HG03097 (cell line): ENCODE data around the gene MAD1L1.

Experiments used
- ATAC-seq: cut with Tn5 transposase; IDR thresholded peaks from one replicate; pipeline ENCODE4 v1.9.1; 2021; ENCODE audit not compliant: unreplicated experiment, low FRiP score

The MAD1L1 gene

DNA sequence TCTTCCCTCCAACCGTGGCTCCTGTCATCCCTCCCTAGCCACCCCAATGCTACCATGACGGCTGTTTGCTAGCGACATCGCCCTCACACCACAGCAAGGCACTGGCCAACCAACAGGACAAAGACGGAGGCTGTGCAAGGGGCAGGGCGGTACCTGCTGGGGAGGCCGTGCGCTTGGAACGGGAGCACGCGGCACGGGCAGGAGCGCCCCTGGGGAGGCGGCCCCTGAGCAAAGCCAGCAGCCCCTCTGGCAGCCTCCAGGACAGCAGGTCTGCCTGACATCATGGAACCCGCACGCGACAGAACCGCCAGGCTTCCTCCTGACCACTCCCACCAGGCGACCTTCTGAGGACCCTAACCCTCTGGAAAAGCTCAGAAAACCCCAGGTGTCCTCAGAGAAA lies 12.7 kb downstream of the MAD1L1 start:
- no peak for ATAC-seq

DNA sequence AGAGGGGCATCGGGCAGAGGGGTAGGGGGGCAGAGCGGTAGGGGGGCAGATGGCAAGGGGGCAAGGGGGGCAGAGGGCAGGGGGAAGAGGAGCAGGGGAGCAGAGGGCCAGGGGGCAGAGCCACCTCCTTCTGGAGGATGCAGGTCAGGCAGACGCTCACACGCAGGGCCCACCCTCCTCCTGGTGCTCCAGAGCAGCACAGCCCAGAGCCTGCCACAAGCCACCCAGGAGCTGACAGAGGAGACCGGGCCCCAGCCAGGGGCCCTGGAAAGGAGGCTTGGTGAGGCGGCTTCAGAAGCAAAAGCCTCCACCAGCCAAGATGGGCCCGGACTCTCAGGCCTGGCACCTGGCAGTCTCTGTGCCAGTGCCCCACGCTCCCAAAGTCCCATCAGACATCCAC lies 13.1 kb downstream of the MAD1L1 start:
- no peak for ATAC-seq

- ATAC-seq: no peak
Observed at GRCh38 chr7:2219136-2219535, 13.6 kb downstream of the MAD1L1 start.

DNA sequence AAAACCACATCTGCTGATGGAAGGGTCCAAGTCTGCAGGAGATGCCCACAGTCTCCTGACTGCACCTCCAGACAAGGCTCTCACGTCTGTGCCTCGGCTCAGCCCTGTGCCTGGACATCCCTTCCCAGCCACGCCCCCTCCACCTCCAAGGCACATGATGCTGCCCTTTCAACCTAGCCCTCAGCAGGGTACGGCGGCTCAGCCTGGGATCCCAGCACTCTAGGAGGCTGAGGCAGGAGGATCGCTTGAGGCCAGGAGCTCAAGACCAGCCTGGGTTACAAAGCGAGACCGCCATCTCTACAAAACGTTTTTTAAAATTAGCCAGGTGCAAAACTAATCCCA lies 14.3 kb downstream of the MAD1L1 start:
- no peak for ATAC-seq

DNA sequence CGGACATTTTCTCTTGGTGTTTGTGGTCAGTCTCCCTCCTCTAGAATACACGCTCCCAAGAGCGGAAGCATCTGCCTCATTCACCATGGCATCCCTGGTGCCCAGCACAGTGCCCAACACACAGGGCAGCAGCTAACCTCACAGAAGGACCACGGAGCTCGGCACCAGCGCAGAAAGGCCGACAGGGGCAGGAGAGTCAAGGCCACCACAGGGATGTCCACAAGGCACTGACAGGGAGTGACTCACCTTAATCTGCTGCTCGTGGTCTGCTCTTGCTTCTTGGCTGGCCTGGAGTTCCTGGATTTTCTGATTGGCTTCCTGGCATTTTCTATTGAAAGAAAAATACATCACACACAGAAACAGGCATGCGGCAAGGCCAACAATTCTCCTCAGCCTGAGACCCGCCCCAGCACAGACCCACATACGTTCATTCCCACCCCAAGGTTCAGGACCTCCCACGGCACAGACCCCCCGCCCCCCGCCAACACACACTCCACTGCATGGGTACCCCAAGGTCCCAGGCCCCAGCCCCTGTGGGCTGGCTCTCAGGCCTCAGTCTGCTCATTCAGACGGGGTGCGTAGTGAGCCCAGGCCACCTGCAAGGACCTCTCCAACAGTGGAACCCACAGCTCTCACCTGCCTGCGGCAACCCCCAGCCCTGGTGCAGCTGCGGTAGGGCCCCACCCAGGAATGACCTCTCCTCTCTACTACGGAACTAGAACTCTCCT lies 14.9 kb downstream of the MAD1L1 start:
- no peak for ATAC-seq

DNA sequence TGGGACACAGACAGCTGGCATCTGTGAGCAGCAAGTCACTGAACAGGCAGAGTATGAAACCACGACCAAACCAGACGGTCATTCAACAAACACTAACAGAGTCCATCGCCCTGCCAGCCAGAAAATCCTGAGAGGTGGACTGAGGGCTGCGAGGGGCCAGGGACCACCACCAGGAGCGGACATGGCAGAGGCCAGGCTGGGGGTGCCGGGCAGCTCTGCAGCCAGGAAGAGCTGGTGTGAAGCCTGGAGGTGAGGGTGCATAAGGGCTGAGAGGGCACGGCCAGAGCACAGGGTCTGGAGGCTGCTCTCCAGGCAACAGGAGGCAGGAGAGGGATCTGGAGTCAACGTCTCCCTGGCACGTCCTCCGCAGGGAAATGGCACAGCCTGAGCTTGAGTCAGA lies 15.5 kb downstream of the MAD1L1 start:
- no peak for ATAC-seq

DNA sequence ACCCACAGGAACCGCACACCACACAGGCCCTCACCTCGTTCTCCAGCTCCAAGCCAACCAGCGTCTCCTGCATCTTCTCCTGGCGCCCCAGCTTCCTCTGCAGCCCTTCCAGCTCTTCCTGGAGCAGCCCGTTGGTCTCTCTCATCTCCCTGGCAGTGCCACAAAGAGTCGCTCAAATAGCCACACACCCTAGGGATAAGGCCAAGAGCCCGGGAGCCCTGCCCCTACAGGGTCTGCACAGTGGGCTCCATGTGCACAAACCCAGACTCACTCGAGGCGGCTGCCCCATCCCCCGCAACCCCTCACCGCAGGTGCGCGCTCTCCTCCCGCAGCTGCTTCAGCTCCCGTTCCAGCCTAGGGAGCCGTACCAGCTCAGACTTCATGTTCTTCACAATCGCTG lies 16.9 kb downstream of the MAD1L1 start:
- no peak for ATAC-seq

GRCh38 chr7:2214636-2215035 lies 18.1 kb downstream of the MAD1L1 start:
- no peak for ATAC-seq

GRCh38 chr7:2213551-2214215 lies 19.1 kb downstream of the MAD1L1 start:
- ATAC-seq: no peak

GRCh38 chr7:2212906-2213305 lies 19.8 kb downstream of the MAD1L1 start:
- ATAC-seq: no peak

DNA sequence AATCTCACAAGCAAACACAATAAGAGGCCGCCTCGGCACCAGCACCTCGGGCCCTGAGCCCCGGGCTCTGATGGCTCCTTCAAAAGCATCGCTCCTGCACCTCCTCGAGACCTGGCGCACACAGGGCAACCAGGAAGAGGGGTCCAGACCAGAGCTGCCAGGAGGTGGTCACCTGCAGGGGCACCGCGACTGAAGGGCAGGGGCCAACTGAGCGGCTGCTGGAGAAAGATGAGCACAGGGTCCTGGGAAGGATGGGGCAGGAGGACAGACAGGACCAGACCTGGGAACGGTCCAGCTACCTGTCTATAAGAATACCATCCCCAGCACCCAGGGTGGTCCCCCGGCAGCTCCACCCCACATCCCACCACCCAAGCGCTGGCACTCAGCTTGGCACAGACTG lies 20.8 kb downstream of the MAD1L1 start:
- no peak for ATAC-seq

DNA sequence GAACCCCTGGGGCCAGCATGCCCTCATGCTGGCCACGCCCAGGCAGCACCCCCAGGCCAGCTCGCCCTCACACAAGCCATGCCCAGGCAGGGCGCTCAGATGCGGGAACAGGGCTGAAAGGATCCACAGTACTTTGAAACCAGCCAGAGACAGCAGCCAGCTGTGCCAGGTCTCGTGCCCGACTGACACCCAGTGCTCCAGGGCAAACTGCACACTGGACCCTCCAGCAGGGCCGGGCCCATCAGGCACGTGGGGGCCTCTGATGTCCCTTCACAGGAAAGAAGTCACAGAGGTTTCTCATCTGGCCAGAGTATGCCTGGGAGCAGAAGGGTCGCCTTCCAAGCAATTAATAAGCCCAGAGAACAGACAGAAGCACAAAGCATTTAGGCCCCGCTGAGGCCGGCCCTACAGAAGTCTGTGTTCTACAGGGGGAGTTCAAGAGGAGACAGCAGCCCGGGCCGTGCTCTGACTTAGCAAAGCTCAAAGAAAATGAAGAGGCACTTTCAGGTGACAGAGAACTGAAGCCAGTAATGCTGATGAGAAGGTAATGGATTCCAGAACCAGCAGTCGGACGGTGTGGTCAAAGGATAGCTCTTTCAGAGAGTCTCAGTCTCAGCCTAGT lies 21.4 kb downstream of the MAD1L1 start:
- no peak for ATAC-seq

DNA sequence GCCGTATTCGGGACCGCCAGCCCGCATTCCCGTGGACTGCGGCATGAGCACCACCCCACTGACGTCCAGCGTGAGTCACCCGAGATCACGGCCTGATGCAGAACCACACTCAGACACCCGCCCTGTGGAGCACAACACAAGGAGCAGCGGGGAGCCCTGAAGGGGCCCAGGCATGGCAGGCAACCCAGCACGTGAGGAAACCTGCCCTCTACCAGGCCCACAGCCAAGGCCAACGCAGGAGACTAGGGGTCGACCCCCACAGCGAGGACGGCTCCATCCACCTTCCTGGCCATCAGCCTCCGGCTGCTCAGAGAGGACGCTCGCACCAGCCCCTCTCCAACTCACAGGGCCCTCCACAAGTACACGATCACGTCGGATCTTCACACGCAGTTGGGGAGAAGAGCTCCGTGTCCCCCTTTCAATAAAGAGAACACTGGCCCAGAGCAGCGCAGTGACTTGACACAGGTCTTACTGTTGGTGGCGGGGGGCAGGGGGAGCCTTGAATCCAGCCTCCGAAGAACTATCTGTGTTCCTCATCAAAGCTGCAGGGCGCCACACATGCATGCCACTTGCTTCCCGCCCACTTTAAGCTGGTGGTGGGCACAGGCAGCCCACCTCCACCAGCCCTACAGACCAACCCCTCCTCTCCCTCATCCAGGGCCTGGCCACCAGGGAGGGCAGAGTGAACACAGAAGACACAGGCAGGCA lies 22.0 kb downstream of the MAD1L1 start:
- no peak for ATAC-seq

DNA sequence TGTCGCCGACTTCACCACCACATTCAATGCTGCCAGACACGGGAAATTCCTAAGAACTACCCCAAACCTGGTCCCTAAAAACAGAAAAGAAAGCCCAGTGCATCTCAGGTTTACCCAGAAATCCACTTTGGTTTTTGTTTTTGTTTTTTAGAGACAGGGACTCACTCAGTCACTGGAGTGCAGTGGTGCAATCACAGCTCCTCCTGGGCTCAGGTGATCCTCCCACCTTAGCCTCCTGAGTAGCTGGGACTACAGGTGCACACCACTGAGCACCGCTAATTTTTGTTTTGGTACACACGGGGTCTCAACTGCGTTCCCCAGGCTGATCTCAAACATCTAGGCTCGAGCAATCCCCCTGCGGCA lies 22.8 kb downstream of the MAD1L1 start:
- no peak for ATAC-seq

DNA sequence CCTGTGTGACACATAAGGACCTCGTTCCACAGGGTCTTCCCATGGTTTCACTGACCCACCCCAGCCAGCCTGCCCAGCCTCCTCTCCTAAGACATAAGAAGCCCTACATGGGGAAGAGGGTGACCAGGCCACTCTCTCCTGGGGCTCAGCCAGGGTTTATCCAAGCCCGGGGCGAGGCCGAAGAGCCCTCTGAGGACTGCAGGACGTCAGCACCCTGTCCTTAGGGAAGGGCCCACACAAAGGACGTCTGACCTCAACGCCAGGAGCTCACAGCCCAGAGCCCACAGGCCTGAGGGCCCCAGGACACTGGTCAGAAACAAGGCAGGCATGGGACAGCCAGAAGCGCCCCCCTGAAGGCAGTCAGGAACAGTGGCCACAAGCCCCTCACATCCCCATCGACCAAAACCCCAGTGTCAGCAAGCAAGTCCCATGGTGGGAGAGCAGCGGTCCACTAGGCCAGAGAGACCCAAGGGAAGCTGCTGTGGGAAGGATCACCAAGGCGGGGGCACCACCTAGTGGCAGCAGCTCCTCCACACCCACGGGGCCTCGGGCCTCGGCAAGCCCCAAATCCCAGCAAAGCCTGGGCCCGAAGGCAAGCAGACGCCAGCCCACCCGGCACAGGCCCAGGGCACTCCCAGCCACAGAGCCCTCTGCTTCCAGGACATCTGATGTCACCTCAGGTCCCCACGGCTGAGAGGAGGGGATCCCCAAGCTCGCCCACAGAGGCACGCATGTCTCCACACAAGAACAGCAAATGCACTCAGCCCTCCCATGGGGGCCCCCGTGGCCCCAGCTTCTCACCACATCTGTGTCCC lies 23.4 kb downstream of the MAD1L1 start:
- ATAC-seq: no peak

- ATAC-seq: no peak
Observed at GRCh38 chr7:2208712-2209111, 24.0 kb downstream of the MAD1L1 start.

DNA sequence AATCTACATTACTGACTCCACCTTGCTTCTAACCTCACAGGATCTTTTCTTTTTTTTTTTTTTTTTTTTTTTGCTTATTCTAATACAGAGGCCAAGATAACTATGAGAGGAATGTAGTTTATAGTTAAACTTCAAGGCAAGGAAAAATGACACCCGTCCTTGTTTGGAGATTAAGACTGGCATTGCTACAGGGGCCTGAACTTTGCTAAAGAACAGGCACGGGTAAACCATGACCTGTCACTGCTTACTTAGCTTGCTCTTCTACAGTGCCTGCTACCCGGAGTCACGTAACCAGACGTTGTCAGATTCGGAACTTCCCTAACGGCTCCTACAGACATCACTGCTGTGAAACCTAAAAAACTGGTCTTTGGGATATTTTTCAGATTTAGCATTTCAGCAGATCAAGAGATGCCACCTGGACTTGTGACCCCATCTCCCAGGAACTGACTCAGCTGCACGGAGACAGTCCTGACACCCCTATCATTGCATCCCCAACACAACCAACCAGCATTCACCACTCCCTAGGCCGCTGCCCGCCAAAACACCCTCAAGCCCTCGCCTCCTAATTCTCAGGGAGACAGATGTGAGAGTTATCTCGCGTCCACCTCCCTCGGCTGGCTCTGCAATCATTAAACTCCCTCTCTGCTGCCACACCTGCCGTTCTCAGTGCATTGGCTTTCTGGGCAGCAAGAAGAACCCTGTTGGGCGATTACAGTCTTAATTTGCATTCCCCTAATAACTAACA lies 27.5 kb downstream of the MAD1L1 start:
- ATAC-seq: no peak

DNA sequence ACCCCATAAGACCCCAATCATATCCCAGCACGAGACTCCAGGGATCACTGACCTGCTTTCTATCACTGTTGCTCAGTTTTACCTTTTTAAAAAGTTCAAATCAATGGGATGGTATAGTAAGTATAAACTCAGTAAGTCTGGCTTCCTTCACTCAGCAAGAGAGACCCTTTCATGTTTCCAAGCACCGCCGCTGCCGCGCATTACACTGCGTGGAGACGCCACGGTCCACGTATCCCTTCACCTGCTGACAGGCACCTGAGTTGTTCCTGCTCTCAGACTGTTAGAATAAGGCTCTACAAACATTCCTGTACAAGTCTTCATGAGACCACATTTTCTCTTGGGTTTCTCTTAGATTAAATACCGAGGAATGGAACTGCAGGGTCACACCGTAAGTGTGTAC lies 28.3 kb downstream of the MAD1L1 start:
- ATAC-seq: no peak

DNA sequence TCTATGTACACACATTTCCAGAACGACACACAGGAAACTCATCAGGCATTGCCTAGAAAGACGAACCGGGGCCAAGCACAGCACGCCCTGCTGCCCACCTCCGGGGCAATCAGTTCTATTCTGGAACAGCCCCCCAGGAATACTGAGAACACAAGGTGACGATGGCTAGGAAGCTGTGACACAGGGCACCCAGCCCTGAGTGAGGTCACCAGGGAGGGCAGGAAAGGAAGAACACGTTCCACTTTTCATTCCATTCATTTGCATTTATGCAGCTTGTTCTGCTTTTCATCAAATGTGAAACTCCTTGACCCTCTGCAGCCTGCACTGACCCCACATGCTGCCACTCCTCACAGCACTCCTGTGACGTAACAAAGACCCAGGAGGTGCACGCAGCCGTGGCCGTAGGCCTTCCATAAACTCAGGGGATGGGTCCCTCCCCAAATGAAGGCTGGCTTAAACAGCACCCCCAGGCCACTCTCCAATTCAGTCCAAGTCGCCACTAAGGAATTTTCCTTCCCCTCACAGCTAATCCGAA lies 28.9 kb downstream of the MAD1L1 start:
- ATAC-seq: no peak
